Activated T-cell treated with anti-CD3 and anti-CD28 coated beads, Interleukin-2, amount 50 U/mL, for 48 hours (primary cell): ENCODE results near the gene DGKI.

Experiments
- DNase-seq, 2 experiments: peaks; one replicate each; pipeline ENCODE4 v3.0.0-alpha.2; 2020

Gene DGKI

GRCh38 chr7:137521451-137521850 lies 325.3 kb downstream of the DGKI start:
- DNase-seq, result no peak

- no peak for DNase-seq
These were observed 326.8 kb downstream of the DGKI start for GRCh38 chr7:137519947-137520346.

GRCh38 chr7:137519181-137519691 lies 327.5 kb downstream of the DGKI start:
- no peak for DNase-seq

- DNase-seq, result no peak
These were observed 333.7 kb downstream of the DGKI start for GRCh38 chr7:137513091-137513490.

GRCh38 chr7:137507096-137507495 lies 339.7 kb downstream of the DGKI start:
- DNase-seq, result no peak

- DNase-seq, result no peak
These were observed 340.7 kb downstream of the DGKI start for GRCh38 chr7:137506031-137506430.

- DNase-seq, result no peak
These were observed 345.2 kb downstream of the DGKI start for GRCh38 chr7:137501562-137501961.

GRCh38 chr7:137492889-137493288 lies 353.9 kb downstream of the DGKI start:
- no peak for DNase-seq

GRCh38 chr7:137489880-137490279 lies 356.9 kb downstream of the DGKI start:
- no peak for DNase-seq

GRCh38 chr7:137488038-137488437 lies 358.7 kb downstream of the DGKI start:
- DNase-seq, result no peak

GRCh38 chr7:137485818-137486217 lies 361.0 kb downstream of the DGKI start:
- DNase-seq, result no peak

GRCh38 chr7:137484326-137484725 lies 362.4 kb downstream of the DGKI start:
- DNase-seq, result no peak

GRCh38 chr7:137482466-137482865 lies 364.3 kb downstream of the DGKI start:
- DNase-seq, result no peak

- DNase-seq, result no peak
These were observed 365.9 kb downstream of the DGKI start for GRCh38 chr7:137480824-137481365.

GRCh38 chr7:137480401-137480800 lies 366.4 kb downstream of the DGKI start:
- DNase-seq, result no peak

GRCh38 chr7:137476937-137477336 lies 369.8 kb downstream of the DGKI start:
- DNase-seq, result no peak

- DNase-seq, result no peak
These were observed 370.8 kb downstream of the DGKI start for GRCh38 chr7:137475966-137476365.

- no peak for DNase-seq
These were observed 372.2 kb downstream of the DGKI start for GRCh38 chr7:137474540-137475026.

GRCh38 chr7:137471128-137471527 lies 375.6 kb downstream of the DGKI start:
- no peak for DNase-seq

- DNase-seq, result no peak
These were observed 376.9 kb downstream of the DGKI start for GRCh38 chr7:137469858-137470257.

GRCh38 chr7:137469191-137469811 lies 377.5 kb downstream of the DGKI start:
- DNase-seq, result no peak

- DNase-seq, result no peak
These were observed 383.9 kb downstream of the DGKI start for GRCh38 chr7:137462847-137463246.

GRCh38 chr7:137462074-137462715 lies 384.6 kb downstream of the DGKI start:
- DNase-seq, result no peak

- no peak for DNase-seq
These were observed 388.4 kb downstream of the DGKI start for GRCh38 chr7:137458399-137458798.
